Astrocyte (in vitro differentiated cells and primary cell): ENCODE data around the gene ANKDD1B. TPM values are rescaled to one million over a fixed set of nuclear protein-coding genes. Genes with fewer than 3 reads are reported as not detected.

ENCODE experiments used
- DNase-seq: peaks from one replicate; pipeline ENCODE4 v3.0.0-alpha.2; 2010; ENCODE audit warnings: low read depth
- FAIRE-seq: peaks from 2 replicates; lab custom pipeline; 2011; peaks lifted over from hg19 to GRCh38; lab: Jason Lieb, UNC
- H2AFZ ChIP-seq: 2 replicates; pipeline ENCODE4 v1.6.0; 2012; ENCODE audit warnings: low read depth, low read length, inconsistent platforms
- H3K27ac ChIP-seq: 2 replicates; pipeline ENCODE4 v1.5.1; 2011; ENCODE audit warnings: low read depth, low read length, inconsistent platforms
- H3K27me3 ChIP-seq: 2 replicates; pipeline ENCODE4 v1.6.0; 2011; ENCODE audit warnings: low read length, inconsistent platforms; ENCODE audit not compliant: insufficient read depth
- H3K36me3 ChIP-seq: 2 replicates; pipeline ENCODE4 v1.5.1; 2011; ENCODE audit warnings: low read length, inconsistent platforms; ENCODE audit not compliant: insufficient read depth
- H3K4me1 ChIP-seq: 2 replicates; pipeline ENCODE4 v1.5.1; 2011; ENCODE audit warnings: low read length, inconsistent platforms; ENCODE audit not compliant: insufficient read depth
- H3K4me2 ChIP-seq: 2 replicates; pipeline ENCODE4 v1.6.0; 2012; ENCODE audit warnings: low read length, inconsistent platforms
- H3K4me3 ChIP-seq: 2 replicates; pipeline ENCODE4 v1.5.1; 2011; ENCODE audit warnings: low read depth, mild to moderate bottlenecking, low read length, inconsistent platforms; ENCODE audit not compliant: insufficient read depth
- H3K79me2 ChIP-seq: 2 replicates; pipeline ENCODE4 v1.6.0; 2012; ENCODE audit warnings: mild to moderate bottlenecking, low read length, inconsistent platforms; ENCODE audit not compliant: insufficient read depth
- H3K9ac ChIP-seq: 2 replicates; pipeline ENCODE4 v1.6.0; 2012; ENCODE audit warnings: mild to moderate bottlenecking, low read length, inconsistent platforms
- H3K9me3 ChIP-seq: 2 replicates; pipeline ENCODE4 v1.5.1; 2012; ENCODE audit warnings: low read depth, mild to moderate bottlenecking, low read length, inconsistent platforms; ENCODE audit not compliant: insufficient read depth
- H4K20me1 ChIP-seq: 2 replicates; pipeline ENCODE4 v1.6.0; 2012; ENCODE audit warnings: low read length, inconsistent platforms; ENCODE audit not compliant: insufficient read depth
- H3K27ac Mint-ChIP-seq: one replicate; pipeline ENCODE4 v1.8.0; 2021; ENCODE audit warnings: mild to moderate bottlenecking, mixed read lengths; ENCODE audit not compliant: unreplicated experiment
- H3K27me3 Mint-ChIP-seq: one replicate; pipeline ENCODE4 v1.8.0; 2021; ENCODE audit warnings: low read depth, mixed read lengths; ENCODE audit not compliant: unreplicated experiment
- H3K36me3 Mint-ChIP-seq: one replicate; pipeline ENCODE4 v1.8.0; 2021; ENCODE audit warnings: low read depth, mixed read lengths; ENCODE audit not compliant: unreplicated experiment
- H3K4me1 Mint-ChIP-seq: one replicate; pipeline ENCODE4 v1.8.0; 2021; ENCODE audit warnings: low read depth, mixed read lengths; ENCODE audit not compliant: unreplicated experiment
- H3K4me3 Mint-ChIP-seq: one replicate; pipeline ENCODE4 v1.8.0; 2021; ENCODE audit warnings: mild to moderate bottlenecking, moderate library complexity, mixed read lengths; ENCODE audit not compliant: unreplicated experiment
- H3K9me3 Mint-ChIP-seq: one replicate; pipeline ENCODE4 v1.8.0; 2021; ENCODE audit warnings: mild to moderate bottlenecking, mixed read lengths; ENCODE audit not compliant: unreplicated experiment
- EZH2 ChIP-seq: IDR thresholded peaks from 2 replicates; pipeline ENCODE4 v1.6.1; 2012; ENCODE audit warnings: mild to moderate bottlenecking, low read length, inconsistent platforms; ENCODE audit not compliant: insufficient read depth
- total RNA-seq: library from RNA; stranded (reverse); gene quantifications from 2 replicates; pipeline ENCODE4 v1.2.1, GENCODE V29; 2021
- TF ChIP-seq, protein P1 (sequence below): IDR thresholded peaks from 2 replicates; pipeline ENCODE4 v1.5.1; 2011; ENCODE audit warnings: low read depth, mild to moderate bottlenecking, inconsistent platforms, low read length, moderate library complexity; ENCODE audit not compliant: insufficient read depth

ANKDD1B gene
- total RNA-seq, 1 donor from 2014 or later, result 0.59 TPM

DNA sequence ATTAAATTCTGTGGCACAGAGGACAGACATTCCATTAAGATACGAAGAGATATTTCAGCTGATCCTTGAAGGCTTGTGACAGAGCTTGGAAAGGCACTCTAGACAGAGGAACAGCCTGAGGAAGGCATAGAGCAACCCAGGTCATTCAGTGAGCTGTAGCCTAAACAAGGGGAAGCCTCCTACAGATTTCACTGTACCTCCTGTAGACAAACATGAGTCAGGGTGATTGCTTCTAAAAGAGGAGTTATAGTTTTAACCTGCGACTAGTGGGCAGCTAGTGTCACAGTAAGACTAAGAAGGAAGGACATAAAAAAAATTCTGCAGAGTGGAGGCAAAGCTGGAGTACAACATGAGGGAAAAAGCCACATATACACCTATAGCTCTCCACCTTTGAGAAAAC lies 43.5 kb upstream of the ANKDD1B start:
- peaks cover 24% of the 10 kb centered on the region for H3K79me2 ChIP-seq
- no peak for FAIRE-seq
- H3K27ac Mint-ChIP-seq, result peak overlapping the region; percentile 94

DNA sequence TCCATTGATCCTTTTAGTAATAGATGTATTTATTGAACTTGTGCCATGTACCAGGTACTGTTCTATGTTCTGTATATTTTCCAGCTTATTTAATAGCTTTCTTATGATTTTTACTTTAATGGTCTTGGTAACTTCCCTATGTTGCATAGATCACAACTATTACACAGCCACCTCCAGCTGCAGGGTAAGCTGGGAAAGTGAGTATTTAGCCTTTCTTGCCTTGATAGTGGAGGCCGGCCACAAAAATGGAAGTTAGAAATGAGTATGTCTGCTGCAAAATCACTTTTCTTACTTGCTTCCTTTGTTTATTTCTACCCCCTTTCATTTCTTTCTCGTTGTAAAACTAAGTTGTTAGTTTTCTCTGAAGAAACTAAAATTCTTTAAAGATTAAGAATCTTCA lies 43.1 kb upstream of the ANKDD1B start:
- peak overlapping the region; percentile 84 for H3K4me2 ChIP-seq

More for the DNA sequence above, 43.5 kb upstream of the ANKDD1B start:
- H4K20me1 ChIP-seq, result no peaks in the 10 kb centered on the region
- peaks cover 30% of the 10 kb centered on the region for H3K4me1 ChIP-seq
- no peaks in the 10 kb centered on the region for H3K9me3 ChIP-seq
- H3K4me2 ChIP-seq, result peak overlapping the region; percentile 84
- peaks cover 20% of the 10 kb centered on the region for H3K9me3 Mint-ChIP-seq
- no peaks in the 10 kb centered on the region for H3K27me3 Mint-ChIP-seq
- DNase-seq, result peak; percentile 59
- H3K4me3 ChIP-seq, result peak overlapping the region; percentile 8
- peaks cover 42% of the 10 kb centered on the region for H3K4me1 Mint-ChIP-seq
- H3K4me3 Mint-ChIP-seq, result peak overlapping the region; percentile 65
- peak overlapping the region; percentile 78 for H3K9ac ChIP-seq
- peak overlapping the region; percentile 97 for H3K27ac ChIP-seq
- H3K36me3 Mint-ChIP-seq, result peaks cover 11% of the 10 kb centered on the region
- H2AFZ ChIP-seq, result no peak overlapping the region
- H3K36me3 ChIP-seq, result no peaks in the 10 kb centered on the region
- H3K27me3 ChIP-seq, result no peaks in the 10 kb centered on the region
- TF ChIP-seq, protein P1, sequence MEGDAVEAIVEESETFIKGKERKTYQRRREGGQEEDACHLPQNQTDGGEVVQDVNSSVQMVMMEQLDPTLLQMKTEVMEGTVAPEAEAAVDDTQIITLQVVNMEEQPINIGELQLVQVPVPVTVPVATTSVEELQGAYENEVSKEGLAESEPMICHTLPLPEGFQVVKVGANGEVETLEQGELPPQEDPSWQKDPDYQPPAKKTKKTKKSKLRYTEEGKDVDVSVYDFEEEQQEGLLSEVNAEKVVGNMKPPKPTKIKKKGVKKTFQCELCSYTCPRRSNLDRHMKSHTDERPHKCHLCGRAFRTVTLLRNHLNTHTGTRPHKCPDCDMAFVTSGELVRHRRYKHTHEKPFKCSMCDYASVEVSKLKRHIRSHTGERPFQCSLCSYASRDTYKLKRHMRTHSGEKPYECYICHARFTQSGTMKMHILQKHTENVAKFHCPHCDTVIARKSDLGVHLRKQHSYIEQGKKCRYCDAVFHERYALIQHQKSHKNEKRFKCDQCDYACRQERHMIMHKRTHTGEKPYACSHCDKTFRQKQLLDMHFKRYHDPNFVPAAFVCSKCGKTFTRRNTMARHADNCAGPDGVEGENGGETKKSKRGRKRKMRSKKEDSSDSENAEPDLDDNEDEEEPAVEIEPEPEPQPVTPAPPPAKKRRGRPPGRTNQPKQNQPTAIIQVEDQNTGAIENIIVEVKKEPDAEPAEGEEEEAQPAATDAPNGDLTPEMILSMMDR, result peak; percentile 10
- no peak for TF ChIP-seq EZH2

GRCh38 chr5:75571547-75571946 lies 39.7 kb upstream of the ANKDD1B start:
- Histone ChIP-seq H3K4me2 (no peak overlapping the region), H3K79me2 (peaks cover 9% of the 10 kb centered on the region), H4K20me1 (no peaks in the 10 kb centered on the region), H3K27me3 (no peaks in the 10 kb centered on the region), H3K36me3 (peaks cover 3% of the 10 kb centered on the region), H3K4me1 (peaks cover 24% of the 10 kb centered on the region), H3K9me3 (no peaks in the 10 kb centered on the region), H3K9ac (no peak overlapping the region), H3K4me3 (no peak overlapping the region), H2AFZ (no peak overlapping the region), H3K27ac (no peak overlapping the region)
- no peaks in the 10 kb centered on the region for H3K27me3 Mint-ChIP-seq
- no peak for DNase-seq
- TF ChIP-seq EZH2, result no peak
- TF ChIP-seq, protein P1, result no peak
- H3K36me3 Mint-ChIP-seq, result peaks cover 2% of the 10 kb centered on the region
- H3K27ac Mint-ChIP-seq, result no peak overlapping the region
- peaks cover 24% of the 10 kb centered on the region for H3K4me1 Mint-ChIP-seq
- FAIRE-seq, result no peak
- H3K9me3 Mint-ChIP-seq, result no peaks in the 10 kb centered on the region
- no peak overlapping the region for H3K4me3 Mint-ChIP-seq

More for the DNA sequence above, 43.1 kb upstream of the ANKDD1B start:
- Histone ChIP-seq H3K4me1 (peaks cover 30% of the 10 kb centered on the region), H3K36me3 (no peaks in the 10 kb centered on the region), H2AFZ (no peak overlapping the region), H3K27ac (peak overlapping the region; percentile 97), H4K20me1 (no peaks in the 10 kb centered on the region), H3K27me3 (no peaks in the 10 kb centered on the region), H3K79me2 (peaks cover 24% of the 10 kb centered on the region), H3K4me3 (no peak overlapping the region), H3K9me3 (no peaks in the 10 kb centered on the region), H3K9ac (peak overlapping the region; percentile 78)
- H3K9me3 Mint-ChIP-seq, result peaks cover 19% of the 10 kb centered on the region
- peaks cover 42% of the 10 kb centered on the region for H3K4me1 Mint-ChIP-seq
- TF ChIP-seq, protein P1, result no peak
- TF ChIP-seq EZH2, result no peak
- no peaks in the 10 kb centered on the region for H3K27me3 Mint-ChIP-seq
- H3K36me3 Mint-ChIP-seq, result peaks cover 9% of the 10 kb centered on the region
- FAIRE-seq, result no peak
- DNase-seq, result no peak
- peak overlapping the region; percentile 94 for H3K27ac Mint-ChIP-seq
- H3K4me3 Mint-ChIP-seq, result no peak overlapping the region
